Jurkat, Clone E6-1 (cell line): ENCODE results near the gene KRTAP9-3. TPM values are rescaled to one million over a fixed set of nuclear protein-coding genes. Genes with fewer than 3 reads are reported as not detected.
"Not testable (repeated sequence)": the region's sequence is repeated elsewhere in the genome, so short reads cannot be mapped to it uniquely, and the experiment has no call there.

ENCODE experiments used
- DNase-seq: peaks from one replicate; pipeline ENCODE4 v3.0.0-alpha.2; 2011; ENCODE audit warnings: low read depth, low spot score
- H3K4me3 ChIP-seq: 2 replicates; pipeline ENCODE4 v1.5.1; 2011; ENCODE audit warnings: mild to moderate bottlenecking, low read length, control low read depth, moderate library complexity
- polyA plus RNA-seq: library from polyadenylated mRNA; unstranded; fragments of >200 nt; gene quantifications from one replicate; pipeline ENCODE4 v1.2.1, GENCODE V29; 2012; ENCODE audit warnings: missing spikeins; ENCODE audit not compliant: insufficient read length, insufficient read depth

KRTAP9-3 gene, protein sequence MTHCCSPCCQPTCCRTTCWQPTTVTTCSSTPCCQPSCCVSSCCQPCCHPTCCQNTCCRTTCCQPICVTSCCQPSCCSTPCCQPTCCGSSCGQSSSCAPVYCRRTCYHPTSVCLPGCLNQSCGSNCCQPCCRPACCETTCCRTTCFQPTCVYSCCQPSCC
- not detected for polyA plus RNA-seq

- not testable (repeated sequence) for H3K4me3 ChIP-seq, DNase-seq
These were observed at the start of gene KRTAP9-3 for GRCh38 chr17:41232399-41233105. Gene KRTAP9-3 (plus strand): TSS chr17:41232449. CDS start chr17:41232502, 53 bp downstream.

GRCh38 chr17:41184480-41184961 lies 47.7 kb upstream of the KRTAP9-3 start, which contains the start of gene KRTAP4-1:
Gene KRTAP4-1 (minus strand): TSS chr17:41184911. CDS start chr17:41184854, 57 bp downstream.
- no peak for DNase-seq
- no peak within 1 kb of the TSS for H3K4me3 ChIP-seq

- DNase-seq, result no peak
- no peak overlapping the region for H3K4me3 ChIP-seq
These were observed 47.2 kb upstream of the KRTAP9-3 start for GRCh38 chr17:41185001-41185400.

GRCh38 chr17:41186872-41187271 lies 45.4 kb upstream of the KRTAP9-3 start:
- no peak for DNase-seq
- H3K4me3 ChIP-seq, result no peak overlapping the region

GRCh38 chr17:41189837-41190318 lies 42.4 kb upstream of the KRTAP9-3 start, which contains the start of gene KRTAP9-1:
Gene KRTAP9-1 (plus strand): TSS chr17:41189887. CDS start chr17:41189887, 0 bp downstream.
- DNase-seq, H3K4me3 ChIP-seq: not testable (repeated sequence)

- no peak overlapping the region for H3K4me3 ChIP-seq
These were observed 41.9 kb upstream of the KRTAP9-3 start for GRCh38 chr17:41190328-41190727.

GRCh38 chr17:41196068-41196467 lies 36.2 kb upstream of the KRTAP9-3 start:
- no peak for DNase-seq
- no peak overlapping the region for H3K4me3 ChIP-seq

More at GRCh38 chr17:41190328-41190727, 41.9 kb upstream of the KRTAP9-3 start:
- DNase-seq, result no peak

DNA sequence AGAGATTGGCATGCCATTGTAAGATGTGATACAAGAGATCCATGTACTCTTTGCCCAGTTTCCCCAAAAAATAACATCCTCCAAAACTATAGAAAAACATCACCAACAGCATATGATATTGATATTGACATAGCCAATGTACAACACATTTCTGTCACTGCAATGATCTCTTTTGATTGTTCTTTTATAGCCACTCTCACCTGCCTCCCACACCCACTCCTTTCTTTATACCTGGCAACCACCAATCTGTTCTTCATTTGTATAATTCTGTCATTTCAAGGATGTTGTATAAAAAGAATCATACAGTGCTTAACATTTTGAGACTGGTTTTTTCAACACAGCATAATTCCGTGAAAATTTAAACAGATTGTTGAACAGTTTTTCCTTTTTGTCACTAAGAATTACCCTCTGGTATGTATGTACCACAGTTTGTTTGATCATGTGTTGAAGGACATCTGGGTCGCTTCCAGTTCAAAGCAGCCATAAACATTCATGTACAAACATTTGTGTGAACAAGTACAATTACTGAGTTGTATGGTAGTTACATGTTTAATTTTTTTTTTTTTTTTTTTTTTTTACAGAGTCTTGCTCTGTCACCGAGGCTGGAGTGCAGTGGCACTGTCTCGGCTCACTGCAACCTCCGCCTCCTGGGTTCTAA lies 32.7 kb upstream of the KRTAP9-3 start:
- DNase-seq, result no peak
- H3K4me3 ChIP-seq, result no peak overlapping the region

- no peak for DNase-seq
These were observed 20.3 kb upstream of the KRTAP9-3 start for GRCh38 chr17:41211845-41212466.

DNA sequence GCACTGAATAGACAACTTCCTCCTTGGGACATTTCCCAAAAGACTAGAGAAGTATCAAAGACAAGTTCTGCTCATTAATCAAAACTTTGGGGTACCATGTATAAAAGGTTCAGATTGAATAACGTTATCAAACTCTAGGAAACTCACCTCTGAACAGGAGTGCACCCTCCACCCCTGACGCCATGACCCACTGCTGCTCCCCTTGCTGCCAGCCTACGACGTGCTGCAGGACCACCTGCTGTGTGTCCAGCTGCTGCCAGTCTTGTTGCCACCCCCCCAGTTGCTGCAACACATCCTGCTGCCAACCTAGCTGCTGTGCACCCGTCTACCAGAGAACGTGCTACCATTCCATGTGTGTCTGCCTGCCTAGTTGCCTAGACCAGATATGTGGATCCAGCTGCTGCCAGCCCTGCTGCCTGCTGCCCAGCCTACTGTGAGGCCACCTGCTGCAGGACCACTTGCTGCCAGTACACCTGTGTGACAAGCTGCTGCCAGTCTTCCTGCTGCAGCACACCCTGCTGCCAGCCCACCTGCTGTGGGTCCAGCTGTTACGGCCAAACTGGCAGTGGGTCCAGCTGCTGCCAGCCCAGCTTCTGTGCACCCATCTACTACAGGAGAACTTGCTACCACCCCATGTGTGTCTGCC lies 19.6 kb upstream of the KRTAP9-3 start:
- no peak for DNase-seq
- H3K4me3 ChIP-seq, result no peak overlapping the region

More at GRCh38 chr17:41211845-41212466, 20.3 kb upstream of the KRTAP9-3 start:
- H3K4me3 ChIP-seq, result no peak overlapping the region

DNA sequence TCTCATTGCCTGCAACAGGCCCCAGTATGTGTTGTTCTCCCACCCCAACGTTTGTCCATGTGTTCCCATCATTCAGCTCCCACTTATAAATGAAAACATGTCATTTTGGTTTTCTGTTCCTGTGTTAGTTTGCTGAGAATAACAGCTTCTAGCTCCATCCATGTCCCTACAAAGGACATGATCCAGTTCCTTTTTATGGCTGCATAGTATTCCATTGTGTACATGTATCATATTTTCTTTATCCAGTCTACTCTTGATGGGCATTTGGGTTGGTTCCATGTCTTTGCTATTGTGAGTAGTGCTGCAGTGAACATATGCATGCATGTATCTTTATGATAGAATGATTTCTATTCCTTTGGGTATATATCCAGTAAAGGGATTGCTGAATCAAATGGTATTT lies 16.6 kb upstream of the KRTAP9-3 start:
- no peak overlapping the region for H3K4me3 ChIP-seq
- no peak for DNase-seq

DNA sequence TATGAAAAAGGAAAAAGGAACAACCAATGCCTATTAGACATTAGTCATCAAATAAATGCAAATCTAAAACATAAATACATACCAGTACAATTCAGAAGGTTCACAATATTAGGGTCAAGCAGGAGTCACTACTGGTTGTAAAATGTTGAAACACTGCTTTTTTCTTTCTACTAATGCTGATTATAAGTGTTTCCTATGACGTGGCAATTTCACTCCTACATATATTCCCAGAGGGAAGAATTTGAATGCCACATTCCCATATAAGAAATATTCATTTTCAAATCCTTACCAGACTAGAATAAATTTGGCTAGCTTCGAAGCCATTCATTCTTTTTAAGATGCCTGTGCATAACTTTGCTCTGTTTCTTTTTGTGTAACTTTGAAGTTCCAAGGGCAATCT lies 8.4 kb upstream of the KRTAP9-3 start:
- no peak for DNase-seq
- H3K4me3 ChIP-seq, result no peak overlapping the region

GRCh38 chr17:41226051-41226450 lies 6.2 kb upstream of the KRTAP9-3 start:
- no peak for DNase-seq
- H3K4me3 ChIP-seq, result no peak overlapping the region

GRCh38 chr17:41226598-41227095 lies 5.6 kb upstream of the KRTAP9-3 start, which contains the start of gene KRTAP9-2:
Gene KRTAP9-2 (plus strand): TSS chr17:41226648. CDS start chr17:41226655, 7 bp downstream.
- H3K4me3 ChIP-seq, DNase-seq: not testable (repeated sequence)

GRCh38 chr17:41230094-41230493 lies 2.2 kb upstream of the KRTAP9-3 start:
- no peak for DNase-seq
- H3K4me3 ChIP-seq, result no peak overlapping the region

GRCh38 chr17:41231731-41232130 lies 518 bp upstream of the KRTAP9-3 start:
- H3K4me3 ChIP-seq, result no peak overlapping the region
- DNase-seq, result no peak

GRCh38 chr17:41237116-41237515 lies 4.9 kb downstream of the KRTAP9-3 start:
- not testable (repeated sequence) for DNase-seq, H3K4me3 ChIP-seq

DNA sequence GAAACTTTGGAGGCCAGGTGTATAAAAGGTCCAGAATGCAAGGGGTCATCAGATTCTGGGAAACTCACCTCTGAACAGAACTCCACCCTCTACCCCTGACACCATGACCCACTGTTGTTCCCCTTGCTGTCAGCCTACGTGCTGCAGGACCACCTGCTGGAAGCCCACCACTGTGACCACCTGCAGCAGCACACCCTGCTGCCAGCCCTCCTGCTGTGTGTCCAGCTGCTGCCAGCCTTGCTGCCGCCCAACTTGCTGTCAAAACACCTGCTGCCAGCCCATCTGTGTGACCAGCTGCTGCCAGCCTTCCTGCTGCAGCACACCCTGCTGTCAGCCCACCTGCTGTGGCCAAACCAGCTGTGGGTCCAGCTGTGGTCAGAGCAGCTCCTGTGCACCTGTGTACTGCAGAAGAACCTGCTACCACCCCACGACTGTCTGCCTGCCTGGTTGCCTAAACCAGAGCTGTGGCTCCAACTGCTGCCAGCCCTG lies 5.7 kb downstream of the KRTAP9-3 start, which contains the start of gene KRTAP9-8:
KRTAP9-8 (plus strand) TSS at position 51 of the 489 bp plus-strand sequence; CDS start at position 104, 53 bp downstream.
- not testable (repeated sequence) for DNase-seq, H3K4me3 ChIP-seq
